CD14-positive monocyte (primary cell): Measurements from ENCODE around the gene AOAH. TPM values are rescaled to one million over a fixed set of nuclear protein-coding genes. Genes with fewer than 3 reads are reported as not detected.
A peak's percentile ranks its signal among the peaks of the same experiment; 100 is the strongest.

Experiments
- DNase-seq, 3 donors: peaks; one replicate each; pipeline ENCODE4 v3.0.0-alpha.2; 2011 to 2022
- H2AFZ ChIP-seq: 2 replicates; pipeline ENCODE4 v1.6.0; 2012; ENCODE audit warnings: mild to moderate bottlenecking, low read depth, low read length, inconsistent platforms; ENCODE audit not compliant: insufficient read depth, poor library complexity, severe bottlenecking
- H3K27ac ChIP-seq, 2 donors: 1 replicate in 1 of 2; 2 replicates in 1 of 2; pipeline ENCODE4 v1.5.1; 2012 to 2013; ENCODE audit warnings: low read length in 2 of 2, control low read depth in 1 of 2, inconsistent platforms in 1 of 2, low read depth in 1 of 2, mild to moderate bottlenecking in 1 of 2
- H3K27me3 ChIP-seq, 2 donors: one replicate each; pipeline versions ENCODE4 v1.6.0 to v1.6.1; 2011 to 2013; ENCODE audit warnings: low read length in 2 of 2; ENCODE audit not compliant: control insufficient read depth in 2 of 2, insufficient read depth in 2 of 2
- H3K36me3 ChIP-seq, 2 donors: replicated peaks in 1 of 2; 1 replicate in 1 of 2; 2 replicates in 1 of 2; pipeline versions ENCODE4 v1.5.1 to v1.6.1; 2012 to 2013; ENCODE audit warnings: low read length in 2 of 2, control low read depth in 1 of 2, inconsistent platforms in 1 of 2, mild to moderate bottlenecking in 1 of 2; ENCODE audit not compliant: insufficient read depth in 2 of 2, control insufficient read depth in 1 of 2
- H3K4me1 ChIP-seq, 2 donors: 1 replicate in 1 of 2; 2 replicates in 1 of 2; pipeline versions ENCODE4 v1.5.1 to v1.6.1; 2012 to 2013; ENCODE audit warnings: low read length in 2 of 2, control low read depth in 1 of 2, inconsistent platforms in 1 of 2, mild to moderate bottlenecking in 1 of 2, moderate library complexity in 1 of 2; ENCODE audit not compliant: insufficient read depth in 2 of 2, control insufficient read depth in 1 of 2
- H3K4me2 ChIP-seq: replicated peaks from 2 replicates; pipeline ENCODE3; 2012; ENCODE audit warnings: low read length, moderate library complexity, mild to moderate bottlenecking; ENCODE audit not compliant: poor library complexity, severe bottlenecking; ENCODE audit errors: extremely low read depth
- H3K4me3 ChIP-seq, 3 experiments: fragments of 200-600 bp in 1 of 3; sonication (generic) in 1 of 3; replicated peaks in 1 of 3; 1 replicate in 2 of 3; 2 replicates in 1 of 3; pipeline ENCODE4 v1.5.1; 2011 to 2013; ENCODE audit warnings: low read length in 3 of 3, mild to moderate bottlenecking in 3 of 3, control low read depth in 2 of 3, low read depth in 2 of 3, inconsistent platforms in 1 of 3, moderate library complexity in 1 of 3
- H3K79me2 ChIP-seq: 2 replicates; pipeline ENCODE4 v1.6.0; 2012; ENCODE audit warnings: mild to moderate bottlenecking, control low read depth, inconsistent platforms, low read length, moderate library complexity; ENCODE audit not compliant: insufficient read depth
- H3K9ac ChIP-seq: 2 replicates; pipeline ENCODE4 v1.6.0; 2017; ENCODE audit warnings: low read length, mild to moderate bottlenecking; ENCODE audit not compliant: insufficient read depth, poor library complexity, severe bottlenecking
- H3K9me3 ChIP-seq, 2 donors: replicated peaks in 1 of 2; 1 replicate in 1 of 2; 2 replicates in 1 of 2; pipeline versions ENCODE4 v1.5.1 to v1.6.1; 2012 to 2013; ENCODE audit warnings: low read length in 2 of 2, control low read depth in 1 of 2; ENCODE audit not compliant: control insufficient read depth in 1 of 2, insufficient read depth in 1 of 2
- H4K20me1 ChIP-seq: 2 replicates; pipeline ENCODE4 v1.6.0; 2012; ENCODE audit warnings: mild to moderate bottlenecking, low read length, control low read depth, moderate library complexity; ENCODE audit not compliant: insufficient read depth
- H3K27ac Mint-ChIP-seq, 7 donors: one replicate each; pipeline ENCODE4 v1.8.0; 2020; ENCODE audit warnings: mild to moderate bottlenecking in 7 of 7, mixed read lengths in 7 of 7, moderate library complexity in 6 of 7, inconsistent platforms in 2 of 7
- H3K27me3 Mint-ChIP-seq, 3 donors: one replicate each; pipeline ENCODE4 v1.8.0; 2021 to 2022; ENCODE audit warnings: low read depth in 3 of 3, mild to moderate bottlenecking in 3 of 3, mixed read lengths in 3 of 3, moderate library complexity in 3 of 3, inconsistent platforms in 1 of 3
- H3K36me3 Mint-ChIP-seq, 2 donors: one replicate each; pipeline ENCODE4 v1.8.0; 2020; ENCODE audit warnings: mixed read lengths in 2 of 2, inconsistent platforms in 1 of 2, mild to moderate bottlenecking in 1 of 2
- H3K4me1 Mint-ChIP-seq: one replicate; pipeline ENCODE4 v1.8.0; 2020; ENCODE audit warnings: mild to moderate bottlenecking, mixed read lengths
- H3K4me3 Mint-ChIP-seq, 2 donors: one replicate each; pipeline ENCODE4 v1.8.0; 2020; ENCODE audit warnings: mild to moderate bottlenecking in 2 of 2, mixed read lengths in 2 of 2, moderate library complexity in 1 of 2
- H3K9me3 Mint-ChIP-seq, 7 donors: one replicate each; pipeline ENCODE4 v1.8.0; 2020 to 2022; ENCODE audit warnings: mixed read lengths in 7 of 7, mild to moderate bottlenecking in 6 of 7, moderate library complexity in 6 of 7, inconsistent platforms in 2 of 7
- CTCF ChIP-seq: fragments of 200-600 bp; IDR thresholded peaks from one replicate; pipeline ENCODE4 v1.8.0; 2022; ENCODE audit warnings: antibody characterized with exemption, mild to moderate bottlenecking
- WGBS: methylation state at CpG from one replicate; pipeline ENCODE4 v1.1.5; 2013; ENCODE audit warnings: missing lambda C conversion rate; ENCODE audit not compliant: insufficient coverage; 5-methylcytosine and 5-hydroxymethylcytosine counted together
- intact Hi-C, 2 donors: fragments of 100-400 bp; cut with micrococcal nuclease; formaldehyde crosslinking; loops; one replicate each; pipeline versions ENCODE4 v1.15.0 to v1.15.1; 2023
- polyA plus RNA-seq, 3 donors: library from polyadenylated mRNA; depleted of rRNA in 1 of 3; unstranded in 2 of 3; stranded (reverse) in 1 of 3; fragments of 300-500 nt in 2 of 3; fragments of >200 nt in 1 of 3; fragmentation: Illumina TruSeq in 2 of 3; gene quantifications; 1 replicate in 2 of 3; 2 replicates in 1 of 3; pipeline ENCODE4 v1.2.3, GENCODE V29; 2012 to 2021

The AOAH gene
- polyA plus RNA-seq, 3 donors = 305 to 467 (median 349) TPM

- Histone ChIP-seq H3K27ac (no peak overlapping the region), H3K4me2 (no peak overlapping the region), H3K27me3 (no peaks in the 10 kb centered on the region), H2AFZ (no peak overlapping the region), H3K79me2 (no peaks in the 10 kb centered on the region), H3K9me3 (no peaks in the 10 kb centered on the region), H4K20me1 (peaks cover 100% of the 10 kb centered on the region), H3K36me3 (peaks cover 89 to 100% of the 10 kb centered on the region in 2 donors), H3K4me3 (no peak overlapping the region), H3K4me1 (peaks cover 26 to 31% of the 10 kb centered on the region in 2 donors), H3K9ac (no peak overlapping the region)
- H3K4me1 Mint-ChIP-seq = peaks cover 35% of the 10 kb centered on the region
- no peak for DNase-seq
- peaks cover 90 to 98% of the 10 kb centered on the region in 2 donors for H3K36me3 Mint-ChIP-seq
- H3K9me3 Mint-ChIP-seq = no peaks in the 10 kb centered on the region
- no peak for TF ChIP-seq CTCF
- peak overlapping the region in 3 of 7 donors; percentile 37 to 50 (median 49) for H3K27ac Mint-ChIP-seq
- no peak overlapping the region for H3K4me3 Mint-ChIP-seq
- 60% methylated on average over 4 of the region's 10 CpGs for WGBS
- intact Hi-C loops = no loop called here
- H3K27me3 Mint-ChIP-seq = no peaks in the 10 kb centered on the region
These were observed 102.9 kb downstream of the AOAH start for GRCh38 chr7:36621396-36621795.

- no CpG with 5 or more reads among the region's 4 CpGs for WGBS
- no peak overlapping the region for H3K27ac Mint-ChIP-seq
- H3K4me2 ChIP-seq = no peak overlapping the region
- peaks cover 20 to 21% of the 10 kb centered on the region in 2 donors for H3K4me1 ChIP-seq
- H3K9me3 Mint-ChIP-seq = no peaks in the 10 kb centered on the region
- no peaks in the 10 kb centered on the region for H3K9me3 ChIP-seq
- no peak overlapping the region for H2AFZ ChIP-seq
- no peak for TF ChIP-seq CTCF
- H3K27me3 Mint-ChIP-seq = no peaks in the 10 kb centered on the region
- no peak overlapping the region for H3K4me3 Mint-ChIP-seq
- H3K27me3 ChIP-seq = no peaks in the 10 kb centered on the region
- peaks cover 90 to 100% of the 10 kb centered on the region in 2 donors for H3K36me3 ChIP-seq
- peaks cover 100% of the 10 kb centered on the region for H4K20me1 ChIP-seq
- H3K36me3 Mint-ChIP-seq = peaks cover 92 to 98% of the 10 kb centered on the region in 2 donors
- H3K27ac ChIP-seq = no peak overlapping the region
- DNase-seq = no peak
- peaks cover 28% of the 10 kb centered on the region for H3K4me1 Mint-ChIP-seq
- no peaks in the 10 kb centered on the region for H3K79me2 ChIP-seq
- H3K9ac ChIP-seq = no peak overlapping the region
- intact Hi-C loops = no loop called here
- H3K4me3 ChIP-seq = no peak overlapping the region
These were observed 104.1 kb downstream of the AOAH start for GRCh38 chr7:36620166-36620708.
